ENCODE measurements around the gene ARHGAP28.

The ARHGAP28 gene

GRCh38 chr18:6951336-6952090 is 222.0 kb downstream of the ARHGAP28 start:
- in situ Hi-C loops (cut with HindIII; ENCODE audit: low sequenced_read_pairs): no loop called here

GRCh38 chr18:6954501-6954900 is 225.0 kb downstream of the ARHGAP28 start:
- in situ Hi-C loops (cut with HindIII; ENCODE audit: low sequenced_read_pairs): no loop called here

GRCh38 chr18:6955304-6955703 is 225.8 kb downstream of the ARHGAP28 start:
- in situ Hi-C loops (cut with HindIII; ENCODE audit: low sequenced_read_pairs): no loop called here

- in situ Hi-C loops (cut with HindIII; ENCODE audit: low sequenced_read_pairs): no loop called here
Observed at GRCh38 chr18:6956495-6956894, 227.0 kb downstream of the ARHGAP28 start.

GRCh38 chr18:6956999-6957398 is 227.5 kb downstream of the ARHGAP28 start:
- in situ Hi-C loops (cut with HindIII; ENCODE audit: low sequenced_read_pairs): no loop called here

- in situ Hi-C loops (cut with HindIII; ENCODE audit: low sequenced_read_pairs): no loop called here
Observed at GRCh38 chr18:6959110-6959509, 229.6 kb downstream of the ARHGAP28 start.

- in situ Hi-C loops (cut with HindIII; ENCODE audit: low sequenced_read_pairs): no loop called here
Observed at GRCh38 chr18:6960124-6960523, 230.6 kb downstream of the ARHGAP28 start.

- in situ Hi-C loops (cut with HindIII; ENCODE audit: low sequenced_read_pairs): no loop called here
Observed at GRCh38 chr18:6960656-6961055, 231.1 kb downstream of the ARHGAP28 start.

GRCh38 chr18:6961331-6961730 is 231.8 kb downstream of the ARHGAP28 start:
- in situ Hi-C loops (cut with HindIII; ENCODE audit: low sequenced_read_pairs): no loop called here

GRCh38 chr18:6962571-6963451 is 233.3 kb downstream of the ARHGAP28 start:
- in situ Hi-C loops (cut with HindIII; ENCODE audit: low sequenced_read_pairs): no loop called here

- in situ Hi-C loops (cut with HindIII; ENCODE audit: low sequenced_read_pairs): no loop called here
Observed at GRCh38 chr18:6963452-6964097, 234.1 kb downstream of the ARHGAP28 start.

Data from DLD1 (cell line).